Measurements from ENCODE around the gene RNF14.

DNA sequence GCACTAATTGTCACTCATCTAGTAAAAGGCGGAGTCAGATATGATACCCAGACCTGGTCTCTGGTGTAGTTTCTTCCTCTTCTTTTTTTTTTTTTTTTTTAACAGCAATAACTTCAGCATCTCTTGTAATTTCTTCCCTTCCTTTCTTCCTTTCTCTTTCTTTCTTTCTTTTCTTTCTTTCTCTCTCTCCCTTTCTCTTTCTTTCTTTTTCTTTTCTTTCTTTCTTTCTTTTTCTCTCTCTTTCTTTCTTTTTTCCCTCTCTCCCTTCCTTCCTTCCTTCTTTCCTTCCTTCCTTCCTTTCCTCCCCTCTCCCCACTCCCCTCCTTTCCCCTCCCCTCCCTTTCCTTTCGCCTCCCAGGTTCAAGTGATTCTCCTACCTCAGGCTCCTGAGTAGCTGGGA lies 69.8 kb downstream of the RNF14 start:
- TF ChIP-seq, protein P1, sequence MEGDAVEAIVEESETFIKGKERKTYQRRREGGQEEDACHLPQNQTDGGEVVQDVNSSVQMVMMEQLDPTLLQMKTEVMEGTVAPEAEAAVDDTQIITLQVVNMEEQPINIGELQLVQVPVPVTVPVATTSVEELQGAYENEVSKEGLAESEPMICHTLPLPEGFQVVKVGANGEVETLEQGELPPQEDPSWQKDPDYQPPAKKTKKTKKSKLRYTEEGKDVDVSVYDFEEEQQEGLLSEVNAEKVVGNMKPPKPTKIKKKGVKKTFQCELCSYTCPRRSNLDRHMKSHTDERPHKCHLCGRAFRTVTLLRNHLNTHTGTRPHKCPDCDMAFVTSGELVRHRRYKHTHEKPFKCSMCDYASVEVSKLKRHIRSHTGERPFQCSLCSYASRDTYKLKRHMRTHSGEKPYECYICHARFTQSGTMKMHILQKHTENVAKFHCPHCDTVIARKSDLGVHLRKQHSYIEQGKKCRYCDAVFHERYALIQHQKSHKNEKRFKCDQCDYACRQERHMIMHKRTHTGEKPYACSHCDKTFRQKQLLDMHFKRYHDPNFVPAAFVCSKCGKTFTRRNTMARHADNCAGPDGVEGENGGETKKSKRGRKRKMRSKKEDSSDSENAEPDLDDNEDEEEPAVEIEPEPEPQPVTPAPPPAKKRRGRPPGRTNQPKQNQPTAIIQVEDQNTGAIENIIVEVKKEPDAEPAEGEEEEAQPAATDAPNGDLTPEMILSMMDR (IDR thresholded peaks at IDR 0.05; ENCODE audit: low read depth, low read length, missing input control): no peak
- TF ChIP-seq TAF1 (conservative IDR thresholded peaks at IDR 0.05): no peak
- TF ChIP-seq, protein P2, sequence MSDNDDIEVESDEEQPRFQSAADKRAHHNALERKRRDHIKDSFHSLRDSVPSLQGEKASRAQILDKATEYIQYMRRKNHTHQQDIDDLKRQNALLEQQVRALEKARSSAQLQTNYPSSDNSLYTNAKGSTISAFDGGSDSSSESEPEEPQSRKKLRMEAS (IDR thresholded peaks at IDR 0.05): no peak

Measured in liver (tissue), 3 donors.